Measurements from ENCODE around the gene TTLL8. TPM values are rescaled to one million over a fixed set of nuclear protein-coding genes. Genes with fewer than 3 reads are reported as not detected.
"Not testable (repeated sequence)": the region's sequence is repeated elsewhere in the genome, so short reads cannot be mapped to it uniquely, and the experiment has no call there.

Gene TTLL8
- polyA plus RNA-seq (ENCODE audit: insufficient read length in 3 of 3) = not detected
- long read RNA-seq, donor 1 = 0 reads
- long read RNA-seq, donor 2 = 0 reads
- long read RNA-seq, donor 3 = 0 reads
- long read RNA-seq, donor 4 = 0 reads
- long read RNA-seq, donor 5 = 0 reads
- long read RNA-seq, donor 6 = 0 reads
- long read RNA-seq, donor 7 = 0 reads
- long read RNA-seq, donor 8 = 0 reads
- long read RNA-seq, donor 9 = 0 reads
- long read RNA-seq, donor 10 = 0 reads
- long read RNA-seq, donor 11 = 0 reads
- long read RNA-seq, donor 12 = 0 reads
- long read RNA-seq, donor 13, partial matches to known transcripts = 36 of 36 reads
- long read RNA-seq, donor 13, other reads (novel, unspliced or antisense) = 0 of 36 reads
- long read RNA-seq, donor 14 = 0 reads
- long read RNA-seq, donor 15 = 0 reads
- long read RNA-seq, donor 16 = 0 reads

DNA sequence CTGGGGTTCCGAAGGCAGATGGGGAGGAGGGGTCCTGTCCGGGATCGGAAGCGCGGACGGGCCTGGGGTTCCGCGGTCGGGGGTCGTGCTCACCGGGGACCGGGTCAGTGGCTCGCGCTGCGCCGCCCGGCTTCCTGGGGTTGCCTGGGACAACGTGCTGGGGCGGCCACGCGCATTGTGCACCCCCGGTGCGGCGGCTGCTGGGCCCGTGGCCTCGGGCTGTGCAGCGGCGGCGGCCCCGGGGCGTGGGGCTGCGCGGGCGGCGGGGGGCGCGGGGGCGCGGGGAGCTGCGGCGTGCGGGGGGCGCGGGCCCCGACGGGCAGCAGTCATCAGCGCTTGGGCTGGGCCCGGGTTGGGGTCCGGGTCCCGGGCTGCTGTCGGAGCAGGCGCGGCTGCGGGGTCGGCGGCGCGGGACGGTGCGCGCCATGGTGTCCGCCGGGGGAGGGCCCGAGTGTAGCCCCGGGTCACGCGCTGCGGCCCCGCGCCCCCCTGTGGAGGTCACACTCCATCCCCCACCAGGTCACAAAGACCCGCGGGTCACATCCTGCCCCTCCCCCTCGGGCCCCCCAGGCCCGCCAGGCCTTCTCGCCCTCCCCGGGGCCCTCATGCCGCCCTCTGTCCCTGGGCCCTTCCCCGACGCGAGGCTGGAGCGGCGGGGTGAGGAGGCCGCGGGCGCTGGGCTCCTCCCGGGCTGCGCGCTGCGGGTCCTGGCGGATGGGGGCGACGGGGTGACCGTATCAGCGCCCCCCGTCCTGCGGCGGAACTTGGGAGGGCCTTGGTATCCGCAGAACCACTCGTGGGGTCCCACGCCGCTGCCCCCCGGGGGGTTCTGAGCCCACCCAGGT is at the start of gene TTLL8:
TSS of gene TTLL8 (minus strand) at position 238 of the 845 bp plus-strand sequence.
- DNase-seq (ENCODE audit: extremely low read depth in 1 of 11, low read depth in 9 of 11, low spot score in 4 of 11) = no peak

DNA sequence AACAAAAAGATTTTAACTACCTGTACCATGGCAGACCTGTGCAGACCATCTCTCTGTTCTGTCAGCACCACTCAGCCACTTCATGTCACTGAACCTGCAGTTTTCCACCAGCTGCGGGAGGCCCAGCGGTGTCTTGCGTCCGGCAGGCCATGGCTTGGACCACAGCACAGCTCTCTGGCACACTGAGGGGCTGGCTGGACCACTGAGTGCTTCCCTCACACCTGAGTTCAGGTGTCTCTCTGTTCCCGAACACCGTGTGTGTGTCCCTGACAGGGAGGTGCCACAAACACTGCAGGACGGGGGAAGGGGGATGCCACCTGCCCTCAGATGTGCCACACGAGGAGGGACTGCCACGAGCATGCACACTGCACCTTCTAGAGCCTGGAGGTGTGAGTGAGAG is 49.4 kb upstream of the TTLL8 start:
- no peak for DNase-seq (ENCODE audit: extremely low read depth in 1 of 11, low read depth in 9 of 11, low spot score in 4 of 11)

DNA sequence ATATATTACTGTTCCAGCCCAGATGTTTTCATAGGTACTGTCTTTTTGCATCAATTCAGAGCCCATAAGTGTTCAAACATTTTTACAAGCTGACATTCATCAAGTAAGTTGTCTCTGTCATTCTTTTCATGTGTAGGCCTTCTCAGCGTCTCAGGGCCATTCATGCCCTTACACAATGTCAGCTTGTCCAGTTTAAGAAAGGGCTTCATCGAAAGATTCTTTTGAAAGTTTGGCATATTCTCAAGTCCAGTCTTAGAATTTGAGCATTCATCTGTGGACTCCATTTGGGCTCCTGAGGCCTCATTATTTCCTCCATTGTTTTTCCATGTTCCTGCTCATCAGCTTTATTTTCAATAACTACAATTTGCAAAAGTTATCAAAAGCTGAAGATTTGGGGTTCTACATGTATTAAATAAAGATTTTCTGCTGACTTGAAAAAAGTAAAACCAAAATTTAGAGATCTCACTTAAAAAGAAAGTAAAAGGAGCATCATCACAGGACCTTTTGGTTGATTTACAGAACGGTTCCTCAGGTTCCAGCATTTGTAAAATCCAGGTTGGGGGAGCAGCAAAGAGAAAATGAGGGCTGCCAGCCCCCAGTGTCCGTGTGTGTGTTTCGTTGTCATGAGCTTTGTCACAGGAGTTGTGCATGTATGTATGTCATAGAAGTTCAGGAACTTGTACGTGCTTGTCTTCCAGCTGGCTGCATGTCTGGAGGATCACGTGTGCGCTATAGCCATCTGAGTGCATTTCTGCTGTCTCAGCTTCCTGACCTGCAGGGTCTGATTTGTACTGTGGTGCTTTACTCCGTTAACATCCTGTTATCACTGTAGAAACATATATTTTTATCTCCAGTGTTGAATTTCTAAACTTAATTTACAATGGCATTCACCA is 47.4 kb upstream of the TTLL8 start:
- peak in 4 of 11 donors; percentile 33 to 43 (median 40) for DNase-seq (ENCODE audit: extremely low read depth in 1 of 11, low read depth in 9 of 11, low spot score in 4 of 11)

DNA sequence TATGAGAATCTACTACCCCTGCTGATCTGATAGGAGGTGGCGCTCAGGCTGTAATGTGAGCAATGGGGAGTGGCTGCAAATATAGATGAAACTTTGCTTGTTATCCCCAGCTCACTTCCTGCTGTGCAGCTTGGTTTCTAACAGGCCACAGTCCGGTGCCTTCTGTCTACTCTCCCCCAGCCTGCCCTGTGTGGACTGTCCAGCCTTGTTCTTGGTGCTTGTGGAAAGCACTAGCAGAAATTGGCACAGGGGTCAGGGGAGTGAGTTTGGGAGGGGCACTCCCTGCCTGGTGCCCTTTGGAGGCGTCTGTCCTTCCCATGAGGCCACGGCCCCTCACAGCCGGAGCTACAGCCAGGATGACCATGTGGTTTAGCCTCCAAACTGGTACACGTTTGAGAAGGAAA is 46.0 kb upstream of the TTLL8 start:
- no peak for DNase-seq (ENCODE audit: extremely low read depth in 1 of 11, low read depth in 9 of 11, low spot score in 4 of 11)

DNA sequence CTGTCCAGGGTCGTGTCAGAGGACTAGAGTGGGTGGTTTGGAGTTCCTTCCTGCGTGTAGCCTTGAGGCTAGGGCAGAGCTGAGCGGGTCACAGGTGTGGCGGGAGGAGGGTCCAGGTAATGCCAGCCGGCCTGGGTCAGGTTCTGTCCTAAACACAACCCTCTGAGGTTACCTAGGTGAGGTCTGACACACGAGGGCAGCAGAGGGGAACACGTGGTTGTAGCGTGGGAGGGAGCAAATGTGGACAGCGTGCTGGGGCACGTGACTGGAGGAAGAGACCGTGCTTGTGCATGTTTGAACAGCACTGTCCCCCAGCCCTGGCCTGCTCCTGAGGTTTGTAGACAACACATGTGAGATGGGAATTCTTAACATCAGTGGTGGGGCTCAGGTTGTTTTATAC is 44.8 kb upstream of the TTLL8 start:
- no peak for DNase-seq (ENCODE audit: extremely low read depth in 1 of 11, low read depth in 9 of 11, low spot score in 4 of 11)

DNA sequence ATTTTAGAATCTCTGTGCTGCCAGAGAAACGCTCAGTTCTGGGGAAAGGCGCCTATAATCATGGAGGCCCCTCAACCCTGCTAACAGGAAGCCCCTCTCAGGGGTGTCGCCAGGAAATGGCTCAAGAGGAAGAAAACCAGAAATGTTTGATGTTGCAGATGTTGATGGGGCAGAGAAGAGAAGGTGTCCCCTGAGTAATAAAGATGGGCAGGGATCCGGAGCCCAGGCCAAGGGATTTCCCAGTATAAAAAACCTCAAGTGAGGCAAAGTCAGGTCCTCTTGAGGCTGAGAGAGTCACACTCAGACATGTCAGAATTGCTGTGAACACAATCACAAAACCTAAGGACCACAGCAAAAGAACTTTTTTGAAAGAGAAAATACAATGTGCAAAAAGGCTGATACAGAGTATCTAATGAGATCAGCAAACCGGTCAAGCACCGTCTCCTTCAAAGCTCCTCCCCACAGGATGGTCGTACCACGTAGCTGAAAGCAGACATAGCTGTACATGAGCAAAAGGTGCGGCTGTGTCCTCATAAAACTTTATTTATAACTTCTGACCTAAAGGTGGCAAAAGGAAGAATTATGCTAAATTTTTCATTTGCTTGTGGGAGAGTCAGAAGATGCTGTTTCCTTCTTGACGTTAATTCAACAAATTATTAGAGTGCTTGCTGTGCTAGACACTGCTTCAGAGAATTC is 43.9 kb upstream of the TTLL8 start:
- DNase-seq (ENCODE audit: extremely low read depth in 1 of 11, low read depth in 9 of 11, low spot score in 4 of 11) = no peak

DNA sequence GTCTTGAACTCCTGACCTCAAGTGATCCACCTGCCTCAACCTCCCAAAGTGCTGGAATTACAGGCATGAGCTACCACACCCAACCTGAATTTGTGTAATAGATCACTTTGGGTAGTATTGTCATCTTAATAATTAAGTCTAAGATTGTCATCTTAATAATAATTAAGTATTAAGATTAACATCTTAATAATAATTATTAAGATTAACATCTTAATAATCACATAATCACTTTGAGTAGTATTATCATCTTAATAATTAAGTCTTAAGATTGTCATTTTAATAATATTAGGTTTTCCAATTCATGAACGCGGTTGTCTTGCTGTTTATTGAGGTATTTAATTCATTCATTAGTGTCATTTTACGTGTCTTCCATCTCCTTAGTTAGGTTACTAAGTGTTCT is 40.0 kb upstream of the TTLL8 start:
- no peak for DNase-seq (ENCODE audit: extremely low read depth in 1 of 11, low read depth in 9 of 11, low spot score in 4 of 11)

DNA sequence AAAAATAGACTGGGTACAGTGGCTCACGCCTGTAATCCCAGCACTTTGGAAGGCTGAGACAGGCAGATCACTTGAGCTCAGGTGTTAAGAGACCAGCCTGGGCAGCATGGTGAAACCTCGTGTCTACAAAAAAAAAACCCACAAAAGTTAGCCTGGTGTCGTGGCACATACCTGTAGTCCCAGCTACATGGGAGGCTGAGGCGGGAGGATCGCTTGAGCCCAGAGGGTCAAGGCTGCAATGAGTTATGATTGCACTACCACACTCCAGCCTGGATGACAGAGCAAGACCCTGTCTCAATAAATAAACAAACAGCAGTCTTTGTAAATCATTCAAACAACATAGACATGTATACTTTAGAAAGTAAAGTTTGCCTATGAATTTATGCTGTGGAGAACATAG is 34.2 kb upstream of the TTLL8 start:
- DNase-seq (ENCODE audit: extremely low read depth in 1 of 11, low read depth in 9 of 11, low spot score in 4 of 11) = no peak

DNA sequence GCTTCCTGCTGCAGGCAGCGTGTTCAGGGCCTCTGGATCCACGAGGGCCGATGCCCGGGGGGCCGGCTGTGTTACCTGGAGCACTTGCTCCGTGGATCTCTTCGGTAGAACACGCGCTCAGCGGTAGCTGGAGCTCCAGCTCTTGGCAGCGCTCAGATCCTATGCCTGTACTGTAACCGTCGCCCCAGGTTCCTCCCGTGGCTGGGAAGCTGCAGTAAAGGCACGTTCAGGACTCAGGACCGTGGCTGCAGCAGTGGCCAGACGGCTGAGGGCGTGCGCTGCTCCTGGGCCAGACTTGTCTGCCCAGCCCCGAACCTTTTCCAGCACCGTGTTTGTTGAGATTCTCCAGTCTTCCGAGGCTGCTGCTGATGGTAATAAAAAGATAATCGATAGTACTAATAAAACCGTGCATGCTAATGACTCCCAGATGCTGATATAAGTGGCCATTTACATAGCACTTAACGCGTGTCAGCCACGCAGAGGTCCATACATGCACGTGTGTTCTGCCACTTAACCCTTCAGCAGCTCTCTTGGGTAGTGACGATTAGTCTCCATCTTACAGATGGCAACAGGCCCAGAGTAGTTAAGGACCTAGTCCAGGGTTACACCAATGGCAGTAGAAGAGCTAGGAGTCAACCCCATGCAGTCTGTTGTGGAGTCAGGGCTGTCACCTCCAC is 33.1 kb upstream of the TTLL8 start:
- DNase-seq (ENCODE audit: extremely low read depth in 1 of 11, low read depth in 9 of 11, low spot score in 4 of 11) = no peak

DNA sequence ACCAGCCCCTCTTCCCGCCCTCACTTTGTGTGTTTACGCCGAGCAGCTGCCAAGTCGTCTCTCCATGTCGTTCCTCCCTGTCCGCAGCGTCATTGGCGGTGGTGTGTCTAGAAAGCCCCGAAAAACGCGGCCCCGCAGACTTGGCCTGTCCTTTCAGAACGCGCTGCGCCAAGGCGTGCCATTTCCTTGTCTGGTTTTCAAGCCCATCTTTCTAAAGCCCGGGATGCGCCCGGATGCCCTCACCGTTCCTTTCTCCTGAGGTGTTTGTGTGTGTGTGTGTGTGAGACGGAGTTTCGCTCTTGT is 32.3 kb upstream of the TTLL8 start:
- no peak for DNase-seq (ENCODE audit: extremely low read depth in 1 of 11, low read depth in 9 of 11, low spot score in 4 of 11)

DNA sequence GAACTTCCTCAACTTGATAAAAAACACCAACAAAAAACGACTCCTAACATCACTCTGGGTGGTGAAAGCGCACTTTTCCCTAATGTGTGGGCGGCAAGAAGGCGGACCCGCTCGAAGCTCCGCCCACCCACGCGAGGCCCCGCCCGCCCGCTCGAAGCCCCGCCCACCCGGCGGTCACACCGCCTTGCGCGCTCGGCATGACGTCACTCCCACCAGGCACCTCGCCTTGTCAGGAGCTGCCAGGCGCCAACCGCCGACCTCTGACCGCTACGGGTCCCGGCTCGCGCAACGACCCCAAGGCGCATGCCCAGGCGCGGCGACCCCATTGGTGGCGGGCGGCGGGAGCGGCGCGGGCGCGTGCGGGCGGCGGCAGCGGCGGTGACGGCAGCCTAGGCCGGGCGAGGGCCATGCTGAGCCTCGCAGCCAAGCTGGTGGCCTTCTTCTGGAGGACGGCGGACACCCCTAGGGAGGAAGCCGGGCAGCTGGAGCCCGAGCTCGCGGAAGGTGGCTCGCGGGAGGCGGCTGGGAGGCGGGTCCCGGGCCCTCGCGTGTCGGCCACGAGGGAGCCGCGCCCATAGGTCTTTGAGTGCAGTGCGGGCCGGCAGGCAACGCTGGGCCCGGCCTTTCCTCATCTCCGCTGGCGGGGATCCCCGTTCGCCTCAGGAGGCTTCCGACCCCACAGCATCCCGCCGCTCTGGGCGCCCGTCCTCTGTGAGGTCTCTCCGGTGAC is 31.7 kb upstream of the TTLL8 start, which contains the start of gene MOV10L1:
TSS of gene MOV10L1 (plus strand) at position 325 of the 730 bp plus-strand sequence. CDS start at position 408, 83 bp downstream.
- DNase-seq (ENCODE audit: extremely low read depth in 1 of 11, low read depth in 9 of 11, low spot score in 4 of 11) = no peak

DNA sequence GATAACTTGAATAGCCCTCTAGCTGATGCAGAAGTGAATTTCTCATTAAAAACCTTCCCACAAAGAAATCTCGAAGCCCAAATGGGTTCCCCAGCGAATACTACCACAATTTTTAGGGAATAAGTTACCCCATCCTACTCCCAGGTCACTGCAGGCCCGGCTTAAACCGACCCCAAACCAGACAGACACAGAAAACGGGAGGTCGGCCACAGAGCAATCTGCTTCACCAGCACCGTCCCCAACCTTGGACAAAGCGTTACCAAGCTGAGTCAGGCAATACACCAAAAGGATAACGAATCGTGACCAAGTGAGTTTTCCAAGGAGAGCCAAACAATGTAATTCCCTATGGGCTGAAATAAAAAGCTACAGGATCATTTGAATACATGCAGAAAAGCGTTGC is 31.1 kb upstream of the TTLL8 start:
- no peak for DNase-seq (ENCODE audit: extremely low read depth in 1 of 11, low read depth in 9 of 11, low spot score in 4 of 11)

DNA sequence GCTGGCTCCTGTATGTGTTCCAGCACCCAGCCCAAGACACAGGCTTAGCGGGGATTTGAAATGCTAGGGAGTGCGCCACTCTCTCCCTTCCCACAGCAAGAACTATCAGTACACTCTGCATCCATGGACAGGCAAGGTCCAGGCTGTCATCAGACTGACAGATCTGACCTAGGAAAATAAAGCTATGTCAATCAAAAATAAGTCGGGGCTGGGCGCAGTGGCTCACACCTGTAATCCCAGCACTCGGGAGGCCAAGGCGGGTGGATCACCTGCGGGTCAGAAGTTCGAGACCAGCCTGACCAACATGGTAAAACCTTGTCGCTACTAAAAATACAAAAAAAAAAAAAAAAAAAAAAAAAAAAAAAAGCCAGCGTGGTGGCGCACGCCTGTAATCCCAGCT is 30.0 kb upstream of the TTLL8 start:
- DNase-seq (ENCODE audit: extremely low read depth in 1 of 11, low read depth in 9 of 11, low spot score in 4 of 11) = no peak

DNA sequence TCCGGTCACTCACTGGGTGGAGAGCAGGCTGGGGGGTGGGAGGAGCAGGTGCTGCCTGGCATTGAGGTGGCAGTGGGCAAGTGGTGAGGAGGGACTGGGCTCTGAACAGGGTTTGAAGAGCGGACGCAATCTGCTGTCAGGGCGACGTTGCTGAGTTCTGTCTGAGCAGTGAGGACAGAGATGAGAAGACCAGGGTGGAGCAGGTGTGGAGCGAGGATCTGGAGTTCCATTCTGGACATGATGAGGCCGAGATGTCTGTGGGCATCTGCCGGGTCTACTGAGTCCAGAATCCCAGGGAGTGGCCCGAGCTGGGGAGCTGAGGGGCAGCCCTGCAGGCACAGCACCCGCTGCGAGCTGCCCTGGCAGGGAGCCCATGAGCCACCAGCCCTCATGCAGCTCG is 29.5 kb upstream of the TTLL8 start:
- no peak for DNase-seq (ENCODE audit: extremely low read depth in 1 of 11, low read depth in 9 of 11, low spot score in 4 of 11)

DNA sequence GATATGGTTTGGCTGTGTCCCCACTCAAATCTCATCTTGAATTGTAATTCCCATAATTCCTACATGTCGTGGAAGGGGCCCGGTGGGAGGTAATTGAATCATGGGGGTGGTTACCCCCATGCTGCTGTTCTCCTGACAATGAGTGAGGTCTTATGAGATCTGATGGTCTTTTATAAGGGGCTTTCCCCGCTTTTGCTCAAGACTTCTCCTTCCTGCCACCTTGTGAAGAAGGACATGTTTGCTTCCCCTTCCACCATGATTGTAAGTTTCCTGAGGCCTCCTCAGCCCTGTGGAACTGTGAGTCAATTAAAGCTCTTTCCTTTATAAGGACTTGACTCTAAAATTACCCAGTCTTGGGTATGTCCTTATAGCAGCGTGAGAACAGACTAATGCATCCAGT is 28.9 kb upstream of the TTLL8 start:
- not testable (repeated sequence) for DNase-seq (ENCODE audit: extremely low read depth in 1 of 11, low read depth in 9 of 11, low spot score in 4 of 11)

DNA sequence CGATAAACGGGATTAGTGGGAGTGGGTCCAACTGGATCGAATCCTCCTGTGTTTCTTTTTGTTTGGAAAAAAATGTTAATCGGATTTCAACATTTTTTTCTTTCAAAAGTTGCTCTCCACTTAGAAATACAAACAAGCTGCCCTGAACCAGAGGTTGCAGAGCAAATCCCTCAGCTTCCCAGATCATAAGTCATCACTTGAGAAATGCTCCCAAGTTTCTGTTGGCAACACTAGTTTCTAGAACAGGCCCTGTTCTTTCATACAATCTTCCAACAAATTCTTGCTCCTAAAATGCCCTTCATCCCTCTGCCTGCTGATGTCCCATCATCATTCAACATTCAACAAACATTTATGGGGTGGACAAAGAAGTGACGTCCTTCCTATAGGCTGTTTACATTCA is 28.4 kb upstream of the TTLL8 start:
- no peak for DNase-seq (ENCODE audit: extremely low read depth in 1 of 11, low read depth in 9 of 11, low spot score in 4 of 11)

DNA sequence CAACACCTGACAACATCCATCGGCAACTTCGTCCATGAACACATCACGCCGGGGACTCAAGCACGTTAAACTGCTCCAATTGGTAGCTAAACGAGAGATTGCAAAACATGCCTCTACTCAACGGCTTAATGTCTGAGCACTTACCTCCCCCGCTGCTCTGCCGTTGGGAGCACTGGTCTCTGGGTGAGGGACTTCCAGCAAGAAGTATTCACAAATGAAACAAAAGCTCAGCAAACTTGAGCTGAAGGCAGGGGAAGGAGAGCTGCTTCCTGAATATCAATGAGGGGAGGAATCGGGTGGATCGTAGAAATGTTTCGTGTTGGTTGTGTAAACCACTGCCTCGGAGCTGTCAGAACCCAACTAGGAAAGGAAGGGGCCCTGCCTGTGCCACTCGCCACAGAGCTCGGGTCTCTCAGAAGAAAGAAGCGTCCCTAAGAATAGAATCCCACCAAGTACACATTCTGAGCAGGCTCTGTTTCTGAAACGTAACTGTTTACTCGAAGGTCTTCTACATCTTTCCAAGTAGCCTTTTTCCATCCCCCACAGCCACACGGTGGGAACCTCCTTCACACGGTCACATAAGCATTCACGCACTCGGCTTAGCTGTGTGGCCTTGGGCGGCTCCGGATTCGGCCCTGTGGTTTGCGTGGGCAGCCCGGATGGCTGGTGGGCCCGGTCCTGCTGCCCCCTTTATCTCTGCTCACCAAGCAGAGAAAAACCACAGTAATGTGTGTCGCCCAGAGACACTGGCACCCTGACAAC is 27.3 kb upstream of the TTLL8 start, which contains the start of gene MLC1:
TSS of gene MLC1 (minus strand) at position 216 of the 762 bp plus-strand sequence. CDS start 524 bp downstream, outside the sequence.
- DNase-seq (ENCODE audit: extremely low read depth in 1 of 11, low read depth in 9 of 11, low spot score in 4 of 11) = no peak
